Glomerular visceral epithelial cell (primary cell): ENCODE measurements around the gene HDAC9.

Source experiments
- DNase-seq: peaks from one replicate; pipeline ENCODE4 v3.0.0-alpha.2; 2016; ENCODE audit errors: extremely low spot score

HDAC9 gene

DNA sequence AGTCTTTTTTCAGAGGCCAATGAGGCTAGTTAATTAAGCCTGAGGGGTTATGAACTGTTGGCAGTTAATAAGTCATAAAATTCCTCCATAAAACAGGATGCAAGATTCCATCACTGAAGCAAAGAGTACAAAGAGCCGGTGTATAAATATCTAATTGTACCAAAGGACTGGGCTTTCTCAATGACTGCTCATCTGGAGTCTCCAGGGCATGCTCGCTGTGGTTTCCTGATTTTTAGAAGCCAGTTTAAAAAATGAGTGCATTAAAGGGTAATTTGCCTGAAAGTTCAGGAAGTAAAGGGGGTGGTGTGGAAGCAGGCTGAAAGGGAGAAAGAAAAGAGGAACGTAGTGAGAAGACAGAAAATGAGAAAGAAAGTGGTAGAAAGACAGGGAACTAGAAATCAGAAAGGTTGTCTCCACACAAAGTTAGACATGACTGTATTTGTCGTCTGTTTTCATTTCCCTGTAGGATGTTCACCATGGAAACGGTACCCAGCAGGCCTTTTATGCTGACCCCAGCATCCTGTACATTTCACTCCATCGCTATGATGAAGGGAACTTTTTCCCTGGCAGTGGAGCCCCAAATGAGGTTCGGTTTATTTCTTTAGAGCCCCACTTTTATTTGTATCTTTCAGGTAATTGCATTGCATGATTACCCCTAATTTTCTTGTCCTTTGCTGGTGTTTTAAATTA, 339.6 kb downstream of the HDAC9 start:
- DNase-seq = no peak

DNA sequence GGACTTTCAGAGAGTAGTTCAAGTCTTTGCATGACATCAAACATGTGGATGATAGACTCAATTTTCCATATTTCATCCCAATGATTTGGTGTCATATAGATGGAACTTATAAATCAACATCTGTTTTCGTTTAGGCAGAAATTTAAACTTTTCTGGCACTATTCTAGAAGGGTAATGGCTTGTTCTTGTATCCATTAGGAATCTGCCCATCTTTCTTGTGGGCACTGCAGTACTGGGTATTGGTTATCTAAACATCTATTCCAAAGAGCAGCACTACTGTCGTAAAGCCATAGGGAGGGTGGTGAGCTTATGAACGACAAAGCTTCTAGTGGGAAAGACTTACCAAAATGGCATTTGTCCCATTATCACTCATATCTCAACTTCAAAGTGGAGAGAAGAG, 348.4 kb downstream of the HDAC9 start:
- no peak for DNase-seq

DNA sequence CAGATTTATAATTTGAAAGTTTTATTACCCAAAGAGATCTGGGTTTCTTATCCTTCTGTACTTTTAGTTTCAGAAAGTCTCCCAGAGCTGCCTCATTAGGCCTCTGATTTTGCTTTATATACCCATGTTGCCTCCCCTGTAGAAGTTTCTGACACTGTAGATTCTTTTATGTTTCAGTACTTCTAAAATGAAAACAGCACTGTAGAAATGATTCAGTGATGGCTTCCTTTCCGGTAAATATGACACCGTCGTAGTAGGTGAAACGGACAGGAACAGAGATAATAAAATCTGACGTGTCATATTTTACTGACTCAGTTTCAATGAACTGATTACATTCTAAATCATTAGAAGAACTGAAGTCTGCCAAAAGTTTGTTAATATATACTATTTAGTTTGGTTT, 349.2 kb downstream of the HDAC9 start:
- no peak for DNase-seq

DNA sequence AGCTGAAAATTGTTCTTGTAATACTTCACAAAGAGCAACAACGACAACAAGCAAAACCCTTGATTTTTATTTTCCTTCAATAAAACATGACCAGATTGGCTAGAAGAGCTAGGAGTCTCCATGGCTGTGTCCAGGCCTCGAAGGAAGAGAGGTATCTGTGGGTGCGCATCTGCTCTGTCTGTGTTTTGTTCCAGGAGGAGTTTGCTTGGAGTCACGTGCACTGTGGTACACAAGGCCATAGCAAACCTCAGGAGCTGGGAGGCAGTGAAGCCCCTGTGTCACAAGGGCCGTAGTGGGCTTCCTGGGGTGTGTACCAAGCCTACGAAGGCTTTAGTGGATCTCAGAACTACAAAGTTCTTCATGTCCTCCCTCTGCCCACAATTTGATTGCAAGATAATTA, 350.2 kb downstream of the HDAC9 start:
- DNase-seq = no peak

- DNase-seq = no peak
These were observed 351.2 kb downstream of the HDAC9 start for GRCh38 chr7:18846765-18847215.

GRCh38 chr7:18849130-18849529, 353.6 kb downstream of the HDAC9 start:
- no peak for DNase-seq

- DNase-seq = no peak
These were observed 360.2 kb downstream of the HDAC9 start for GRCh38 chr7:18855796-18856195.

- no peak for DNase-seq
These were observed 362.7 kb downstream of the HDAC9 start for GRCh38 chr7:18858232-18858631.

DNA sequence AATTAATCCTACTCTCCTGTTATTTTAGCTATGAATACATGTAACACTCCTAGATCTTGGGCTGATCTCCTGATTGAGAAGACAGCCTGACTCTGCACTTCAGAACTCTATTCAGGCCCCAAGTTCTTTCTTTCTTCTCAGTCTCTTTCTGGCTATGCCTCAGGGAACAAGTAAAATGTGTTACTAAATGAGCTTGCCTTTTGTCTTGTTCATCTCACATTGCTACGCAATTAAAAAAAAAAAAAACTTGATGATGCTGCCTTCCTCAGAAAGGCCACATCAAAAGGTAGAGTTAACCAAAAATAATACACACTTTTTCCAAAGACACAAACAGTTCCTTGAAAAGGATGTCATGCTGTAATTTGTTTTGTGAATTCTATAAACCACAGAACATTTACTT, 363.8 kb downstream of the HDAC9 start:
- no peak for DNase-seq

GRCh38 chr7:18860221-18860620, 364.7 kb downstream of the HDAC9 start:
- DNase-seq = no peak

GRCh38 chr7:18861514-18862118, 366.1 kb downstream of the HDAC9 start:
- DNase-seq = no peak

GRCh38 chr7:18864967-18865366, 369.4 kb downstream of the HDAC9 start:
- no peak for DNase-seq

GRCh38 chr7:18866359-18867036, 370.9 kb downstream of the HDAC9 start:
- peak; percentile 68 for DNase-seq

- DNase-seq = no peak
These were observed 376.8 kb downstream of the HDAC9 start for GRCh38 chr7:18872344-18872743.

GRCh38 chr7:18873734-18874336, 378.3 kb downstream of the HDAC9 start:
- DNase-seq = no peak

DNA sequence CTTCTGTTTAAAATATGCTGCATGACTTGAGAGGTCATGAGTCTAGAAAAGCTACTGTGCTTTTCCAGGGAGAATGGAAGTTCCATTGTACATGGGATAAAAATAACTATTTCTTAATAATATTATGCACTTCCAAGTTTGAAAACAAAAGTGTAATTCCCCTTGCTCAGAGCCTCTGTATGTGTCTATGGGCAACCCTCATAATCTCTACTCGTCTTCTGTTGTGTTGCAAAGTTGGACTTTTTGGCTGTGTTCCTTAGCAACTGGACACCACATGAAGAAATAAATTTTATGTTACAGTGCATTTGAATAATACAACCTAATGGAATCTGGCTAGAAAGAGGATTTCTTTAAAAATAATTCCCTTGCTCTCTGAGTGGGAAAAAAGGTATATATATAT, 379.3 kb downstream of the HDAC9 start:
- no peak for DNase-seq

DNA sequence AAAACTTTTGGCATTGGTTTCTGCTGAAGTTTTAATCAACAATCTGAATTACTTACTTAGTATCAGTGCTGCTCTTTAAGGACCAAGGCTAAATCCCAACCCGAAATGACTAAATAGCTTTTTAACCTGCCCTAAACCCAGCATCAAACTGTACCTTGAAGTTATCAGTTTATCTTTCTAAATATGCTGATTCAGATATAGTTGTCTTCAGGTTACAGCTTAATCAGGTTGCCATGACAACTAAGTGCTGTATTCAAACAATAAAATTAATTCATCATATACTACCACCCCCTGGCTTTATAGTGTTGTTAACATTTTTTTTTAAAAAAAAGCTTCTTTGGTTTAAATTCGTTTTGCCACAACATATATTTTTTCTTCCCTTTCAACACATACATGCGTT, 382.3 kb downstream of the HDAC9 start:
- no peak for DNase-seq

DNA sequence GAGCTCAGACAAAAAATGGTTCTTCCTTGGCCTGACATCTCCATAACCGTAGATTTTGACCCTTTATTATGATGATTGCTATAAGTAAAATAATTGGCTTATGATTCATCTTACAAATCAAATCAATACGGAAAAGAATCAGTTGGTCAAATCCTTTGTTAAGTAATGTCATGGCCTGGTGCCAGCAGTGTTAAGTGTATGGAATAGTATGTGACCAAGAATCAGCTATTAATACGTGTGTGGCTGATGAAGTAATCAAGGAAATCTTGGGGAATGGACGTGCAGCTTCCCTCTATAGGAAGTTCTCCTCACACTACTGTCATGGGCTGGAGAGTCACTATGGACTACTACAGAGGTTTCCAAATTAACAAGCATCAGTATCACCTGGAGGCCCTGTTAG, 391.3 kb downstream of the HDAC9 start:
- DNase-seq = no peak

GRCh38 chr7:18889436-18889835, 393.9 kb downstream of the HDAC9 start:
- no peak for DNase-seq

DNA sequence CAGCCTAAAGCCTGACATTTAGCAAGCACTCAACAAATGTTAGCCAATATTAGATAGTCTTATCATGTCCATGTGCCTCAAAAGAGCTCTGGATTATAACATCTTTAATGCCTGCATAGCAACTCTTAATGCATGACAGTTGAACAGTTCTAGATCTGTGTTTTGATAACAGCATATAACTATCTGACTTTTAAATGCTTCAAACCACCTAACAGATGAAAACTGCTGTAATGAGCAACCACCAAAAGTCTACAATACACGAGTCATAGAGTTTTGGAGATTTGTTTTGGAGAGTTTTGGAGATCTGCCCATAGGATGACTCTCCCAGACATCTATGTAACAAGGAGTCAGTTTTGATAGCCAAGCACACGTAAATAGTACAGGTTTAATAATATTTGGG, 394.6 kb downstream of the HDAC9 start:
- DNase-seq = peak; percentile 4

GRCh38 chr7:18890885-18891621, 395.5 kb downstream of the HDAC9 start:
- DNase-seq = no peak

DNA sequence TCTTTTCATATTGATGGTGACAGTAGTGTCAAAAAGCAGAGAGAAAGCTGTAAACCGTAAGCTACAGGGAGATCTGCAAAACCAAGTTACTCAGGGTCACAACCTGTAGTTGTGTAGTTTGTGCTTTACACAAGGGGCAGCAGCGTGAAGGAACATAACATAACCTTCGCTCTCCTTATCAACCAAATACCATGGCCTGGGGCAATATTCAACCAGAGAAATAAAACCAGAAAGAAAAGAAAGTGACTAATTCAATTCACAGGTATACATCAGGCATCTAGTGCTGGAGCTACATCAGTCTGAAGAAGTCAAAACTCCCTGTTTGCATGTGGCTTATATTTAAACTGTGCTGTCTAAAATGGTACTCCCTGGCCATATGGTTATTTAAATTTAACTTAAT, 397.6 kb downstream of the HDAC9 start:
- DNase-seq = no peak
